Stimulated activated CD4-positive, alpha-beta T cell treated with anti-CD3 and anti-CD28 coated beads, TNF-alpha, amount 100 ng/mL, for 24 hours (primary cell): ENCODE data around the gene MKLN1.

Source experiments
- DNase-seq, 3 experiments: peaks; one replicate each; pipeline ENCODE4 v3.0.0-alpha.2; 2020; ENCODE audit warnings: low read depth in 3 of 3

MKLN1 gene

DNA sequence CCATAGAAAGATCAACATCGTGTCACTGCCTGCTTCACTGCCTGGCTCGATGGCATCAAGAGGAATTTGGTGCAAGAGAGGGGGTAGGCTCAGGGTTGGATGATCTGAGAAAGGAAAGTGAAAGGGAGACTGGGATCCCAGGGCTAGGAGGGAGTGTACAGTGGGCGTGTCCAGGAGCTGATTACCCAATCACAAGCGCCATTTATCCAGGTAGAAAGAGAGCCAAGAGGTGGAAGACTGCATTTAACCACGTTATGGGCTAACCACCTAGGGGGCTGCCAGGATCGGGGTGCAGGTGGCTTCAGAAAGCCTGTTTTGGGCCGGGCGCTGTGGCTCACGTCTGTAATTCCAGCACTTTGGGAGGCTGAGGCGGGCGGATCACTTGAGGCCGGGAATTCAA is 218.4 kb downstream of the MKLN1 start:
- no peak for DNase-seq
